GM13976 (cell line): ENCODE measurements around the gene SETD2.

Source experiments
- DNase-seq: peaks from one replicate; pipeline ENCODE4 v3.0.0; 2012; ENCODE audit warnings: low spot score
- CTCF ChIP-seq: IDR thresholded peaks from 2 replicates; pipeline ENCODE4 v1.5.1; 2012; ENCODE audit warnings: borderline replicate concordance, mild to moderate bottlenecking; ENCODE audit not compliant: insufficient read depth; ENCODE audit errors: extremely low read depth, missing control alignments, control extremely low read depth
- in situ Hi-C: fragments of 300-500 bp; cut with MboI; formaldehyde crosslinking; loops from one replicate; pipeline ENCODE4 v1.12.0; 2022; ENCODE audit warnings: low sequenced_read_pairs, mixed read lengths, inconsistent platforms; ENCODE audit not compliant: unreplicated experiment

Gene SETD2

GRCh38 chr3:46974421-46975171 lies 189.3 kb downstream of the SETD2 start:
- in situ Hi-C loops: no loop called here
- no peak for TF ChIP-seq CTCF
- no peak for DNase-seq

- no peak for DNase-seq
- in situ Hi-C loops: no loop called here
- no peak for TF ChIP-seq CTCF
These were observed 191.5 kb downstream of the SETD2 start for GRCh38 chr3:46972396-46972795.

GRCh38 chr3:46971742-46972141 lies 192.2 kb downstream of the SETD2 start:
- TF ChIP-seq CTCF: no peak
- DNase-seq: no peak
- in situ Hi-C loops: no loop called here

GRCh38 chr3:46971151-46971550 lies 192.8 kb downstream of the SETD2 start:
- no peak for TF ChIP-seq CTCF
- in situ Hi-C loops: no loop called here
- DNase-seq: no peak

- in situ Hi-C loops: no loop called here
- no peak for DNase-seq
These were observed 193.4 kb downstream of the SETD2 start for GRCh38 chr3:46970391-46971091.

More at GRCh38 chr3:46970391-46971091, 193.4 kb downstream of the SETD2 start:
- TF ChIP-seq CTCF: no peak
